GM12873 (cell line): ENCODE measurements around the gene APBB2.

Experiments used
- TF ChIP-seq, protein P1 (sequence below): IDR thresholded peaks from 2 replicates; pipeline ENCODE4 v1.5.1; 2012; ENCODE audit warnings: low read depth, mild to moderate bottlenecking, moderate library complexity, low read length, control low read depth; ENCODE audit not compliant: insufficient read depth; ENCODE audit errors: missing control alignments

Gene APBB2

DNA sequence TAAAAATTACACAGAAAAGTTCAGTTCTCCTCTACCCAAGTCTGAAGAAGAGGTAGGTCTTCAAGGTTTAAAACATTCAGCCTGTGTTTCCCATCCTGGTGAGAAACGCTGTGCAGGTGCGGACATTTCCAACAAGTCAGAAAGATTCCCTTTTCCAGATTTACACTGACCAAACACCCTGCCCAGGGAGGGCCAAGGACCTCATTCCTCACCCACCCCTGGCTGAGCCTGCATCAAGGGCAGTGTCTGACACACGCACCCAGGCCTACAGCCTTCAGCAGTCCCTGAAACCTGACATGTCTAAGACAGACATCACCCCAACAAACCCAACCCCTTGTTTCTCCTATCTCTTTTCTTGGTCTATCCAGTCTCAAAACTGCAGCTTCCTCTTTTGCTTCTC is 105.9 kb downstream of the APBB2 start:
- TF ChIP-seq, protein P1, sequence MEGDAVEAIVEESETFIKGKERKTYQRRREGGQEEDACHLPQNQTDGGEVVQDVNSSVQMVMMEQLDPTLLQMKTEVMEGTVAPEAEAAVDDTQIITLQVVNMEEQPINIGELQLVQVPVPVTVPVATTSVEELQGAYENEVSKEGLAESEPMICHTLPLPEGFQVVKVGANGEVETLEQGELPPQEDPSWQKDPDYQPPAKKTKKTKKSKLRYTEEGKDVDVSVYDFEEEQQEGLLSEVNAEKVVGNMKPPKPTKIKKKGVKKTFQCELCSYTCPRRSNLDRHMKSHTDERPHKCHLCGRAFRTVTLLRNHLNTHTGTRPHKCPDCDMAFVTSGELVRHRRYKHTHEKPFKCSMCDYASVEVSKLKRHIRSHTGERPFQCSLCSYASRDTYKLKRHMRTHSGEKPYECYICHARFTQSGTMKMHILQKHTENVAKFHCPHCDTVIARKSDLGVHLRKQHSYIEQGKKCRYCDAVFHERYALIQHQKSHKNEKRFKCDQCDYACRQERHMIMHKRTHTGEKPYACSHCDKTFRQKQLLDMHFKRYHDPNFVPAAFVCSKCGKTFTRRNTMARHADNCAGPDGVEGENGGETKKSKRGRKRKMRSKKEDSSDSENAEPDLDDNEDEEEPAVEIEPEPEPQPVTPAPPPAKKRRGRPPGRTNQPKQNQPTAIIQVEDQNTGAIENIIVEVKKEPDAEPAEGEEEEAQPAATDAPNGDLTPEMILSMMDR: no peak

DNA sequence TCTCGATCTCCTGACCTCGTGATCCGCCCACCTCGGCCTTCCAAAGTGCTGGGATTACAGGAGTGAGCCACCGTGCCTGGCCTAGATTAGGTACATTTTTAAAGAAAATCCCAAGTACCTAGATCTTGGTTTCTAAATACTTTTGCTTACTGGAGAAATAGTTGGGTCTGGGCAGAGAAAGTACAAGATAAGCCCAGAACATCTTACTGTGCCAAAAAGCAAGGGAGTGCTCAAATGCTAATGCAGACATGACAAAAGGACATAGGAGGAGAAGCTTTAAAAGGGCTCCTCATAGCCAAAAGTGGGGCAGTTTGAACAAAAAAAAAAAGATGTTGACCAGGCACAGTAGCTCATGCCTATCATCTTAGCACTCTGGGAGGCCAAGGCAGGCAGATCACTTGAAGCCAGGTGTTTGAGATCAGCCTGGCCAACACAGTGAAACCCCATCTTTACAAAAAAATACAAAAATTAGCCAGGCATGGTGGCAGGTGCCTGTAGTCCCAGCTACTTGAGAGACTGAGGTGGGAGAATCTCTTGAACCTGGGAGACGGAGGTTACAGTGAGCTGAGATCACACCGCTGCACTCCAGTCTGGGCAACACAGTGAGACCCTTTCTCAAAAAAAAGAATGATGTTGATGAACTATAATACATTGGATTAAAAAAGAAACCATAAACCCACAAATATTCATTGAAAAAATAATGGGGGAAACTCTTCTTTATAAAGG is 107.5 kb downstream of the APBB2 start:
- TF ChIP-seq, protein P1: no peak

DNA sequence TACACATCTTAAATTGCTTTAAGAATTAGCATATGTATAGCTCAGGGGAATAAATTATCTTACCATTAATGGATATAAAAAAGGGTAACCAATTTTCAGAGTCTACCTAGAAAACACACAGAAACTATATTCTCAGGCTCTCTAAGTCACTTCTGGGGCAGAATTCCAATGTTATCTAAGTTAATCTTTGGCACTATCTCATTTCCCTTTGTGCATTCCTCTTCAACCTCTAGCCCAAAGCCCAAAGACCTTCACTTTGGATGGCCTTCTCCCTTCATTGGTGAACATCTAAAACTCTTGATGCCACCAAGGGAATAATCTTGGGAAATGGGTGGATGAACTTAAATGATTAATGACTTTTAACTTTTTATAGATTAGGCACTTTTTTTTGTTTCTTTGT is 108.3 kb downstream of the APBB2 start:
- TF ChIP-seq, protein P1: no peak

GRCh38 chr4:41104155-41104554 is 110.2 kb downstream of the APBB2 start:
- TF ChIP-seq, protein P1: no peak

DNA sequence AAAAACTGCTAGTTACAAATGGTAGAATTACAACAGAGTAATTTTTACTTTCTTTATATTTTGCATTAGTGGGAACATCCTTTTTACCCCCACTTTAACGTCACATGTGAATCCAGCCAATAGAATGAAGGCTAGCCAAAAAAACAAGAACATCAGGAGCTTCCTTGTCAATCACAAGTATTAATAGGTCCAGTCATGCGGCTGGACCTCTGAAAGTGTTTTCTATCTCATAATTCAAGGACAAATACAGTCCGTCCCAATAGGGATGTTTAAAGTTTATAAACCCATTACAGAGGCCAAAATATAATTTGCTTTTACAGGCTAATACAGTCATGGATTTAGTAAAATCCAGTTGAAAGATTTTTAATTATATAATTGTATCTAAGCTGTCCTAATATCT is 110.7 kb downstream of the APBB2 start:
- TF ChIP-seq, protein P1: no peak

- TF ChIP-seq, protein P1: no peak
Measured at GRCh38 chr4:41102414-41103092, 111.8 kb downstream of the APBB2 start.
